G401 (cell line): Measurements from ENCODE around the gene PLCL2. TPM values are rescaled to one million over a fixed set of nuclear protein-coding genes. Genes with fewer than 3 reads are reported as not detected.

Experiments used
- DNase-seq: peaks from one replicate; pipeline ENCODE4 v3.0.0-alpha.2; 2015; ENCODE audit warnings: low spot score
- in situ Hi-C: cut with HindIII; loops from 2 replicates; pipeline ENCODE4 v1.10.0; 2016; ENCODE audit warnings: low sequenced_read_pairs, mixed read lengths
- total RNA-seq: library from RNA; depleted of rRNA; stranded (reverse); fragments of >200 nt; shearing (Covaris generic); gene quantifications from 2 replicates; pipeline ENCODE4 v1.2.3, GENCODE V29; 2014

The PLCL2 gene
- total RNA-seq, 1 experiment from 2014 or later: not detected

- no peak for DNase-seq
- in situ Hi-C loops: no loop called here
These were observed 107.4 kb downstream of the PLCL2 start for GRCh38 chr3:16992198-16992597.

GRCh38 chr3:16993227-16993626, 108.5 kb downstream of the PLCL2 start:
- no peak for DNase-seq
- in situ Hi-C loops: no loop called here

- in situ Hi-C loops: no loop called here
- peak; percentile 57 for DNase-seq
These were observed 110.2 kb downstream of the PLCL2 start for GRCh38 chr3:16994854-16995525.

DNA sequence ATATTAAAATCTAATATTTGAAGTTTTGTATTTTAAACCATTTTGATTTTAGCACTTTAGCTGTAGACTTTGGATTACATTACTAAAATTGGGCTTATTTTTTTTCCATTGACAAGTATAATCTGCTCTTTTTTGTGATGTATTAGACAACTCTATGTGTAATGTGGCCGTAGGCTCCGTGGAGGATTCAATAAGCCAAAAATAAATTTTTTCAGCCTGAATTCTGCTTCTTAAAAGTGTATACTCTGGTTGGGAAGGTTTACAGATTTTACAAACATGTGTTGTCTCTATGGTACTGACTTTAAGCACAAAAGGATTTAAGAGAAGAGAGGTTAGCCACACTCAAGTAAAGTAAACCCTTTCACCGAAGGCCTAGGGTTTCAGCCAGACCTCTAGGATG, 110.8 kb downstream of the PLCL2 start:
- in situ Hi-C loops: no loop called here
- DNase-seq: no peak

DNA sequence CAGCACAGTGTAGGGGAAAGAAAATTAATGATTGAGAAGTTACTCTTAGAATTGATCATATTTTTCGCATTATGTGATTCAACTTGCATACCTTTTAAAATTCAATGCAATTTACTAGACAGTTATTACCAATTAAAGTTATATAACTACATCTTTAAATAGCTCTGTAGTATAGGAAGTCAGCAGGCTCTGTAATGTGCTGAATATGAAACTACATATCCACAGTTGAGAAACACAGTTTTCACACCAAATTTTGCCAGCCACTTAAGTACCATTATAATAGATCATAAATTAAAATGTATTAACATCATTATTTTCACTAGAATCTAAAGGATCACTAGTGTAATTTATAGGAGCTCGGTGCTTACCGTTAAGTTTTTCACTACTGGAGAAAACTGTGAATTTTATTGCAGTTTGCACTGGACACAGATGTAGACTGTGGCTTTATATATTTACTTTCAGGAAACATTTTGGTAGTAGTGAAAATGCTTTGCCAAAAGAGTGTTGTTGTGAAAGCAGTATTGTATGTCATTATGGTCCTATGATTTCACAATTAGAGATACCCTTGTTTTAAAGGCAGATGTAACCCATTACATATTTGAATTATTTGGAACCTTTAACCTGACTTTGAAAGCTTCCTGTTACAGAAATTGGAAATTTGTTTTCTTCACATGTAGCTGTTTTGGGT, 113.6 kb downstream of the PLCL2 start:
- DNase-seq: no peak
- in situ Hi-C loops: no loop called here

GRCh38 chr3:16999161-16999560, 114.4 kb downstream of the PLCL2 start:
- in situ Hi-C loops: no loop called here
- no peak for DNase-seq

- in situ Hi-C loops: no loop called here
- DNase-seq: no peak
These were observed 115.1 kb downstream of the PLCL2 start for GRCh38 chr3:16999871-17000270.

DNA sequence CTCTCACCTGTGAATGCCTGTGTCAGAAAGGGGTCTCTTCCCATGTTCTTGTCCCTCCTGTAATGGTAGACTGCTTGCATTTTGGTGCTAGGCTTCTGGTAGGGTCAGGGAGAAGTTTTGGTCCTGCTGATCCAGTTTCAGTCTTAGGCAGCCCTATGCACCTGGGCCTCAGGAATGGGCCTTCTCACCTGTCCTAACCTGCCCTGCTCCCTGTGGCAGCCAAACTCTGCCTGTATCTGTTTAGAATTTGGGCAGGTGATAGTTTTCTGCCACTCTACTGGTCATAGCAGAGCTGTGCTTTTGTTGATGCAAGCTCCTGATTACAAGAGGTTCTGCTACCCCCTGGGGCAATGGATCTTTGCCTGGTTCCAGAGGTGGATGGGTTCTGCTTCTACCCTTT, 118.7 kb downstream of the PLCL2 start:
- DNase-seq: no peak
- in situ Hi-C loops: no loop called here

GRCh38 chr3:17006132-17006852, 121.5 kb downstream of the PLCL2 start:
- in situ Hi-C loops: no loop called here
- DNase-seq: no peak

GRCh38 chr3:17007284-17007683, 122.5 kb downstream of the PLCL2 start:
- in situ Hi-C loops: no loop called here
- DNase-seq: no peak

DNA sequence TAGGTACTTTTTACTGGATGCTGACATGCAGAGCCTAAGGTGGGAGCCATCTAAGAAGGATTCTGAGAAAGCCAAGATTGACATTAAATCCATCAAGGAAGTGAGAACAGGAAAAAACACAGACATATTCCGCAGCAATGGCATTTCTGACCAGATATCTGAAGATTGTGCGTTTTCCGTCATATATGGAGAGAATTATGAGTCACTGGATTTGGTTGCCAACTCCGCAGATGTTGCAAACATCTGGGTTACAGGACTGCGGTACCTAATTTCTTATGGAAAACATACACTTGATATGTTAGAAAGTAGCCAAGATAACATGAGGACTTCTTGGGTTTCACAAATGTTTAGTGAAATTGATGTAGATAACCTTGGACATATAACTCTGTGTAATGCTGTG, 125.1 kb downstream of the PLCL2 start:
- DNase-seq: no peak
- in situ Hi-C loops: no loop called here

DNA sequence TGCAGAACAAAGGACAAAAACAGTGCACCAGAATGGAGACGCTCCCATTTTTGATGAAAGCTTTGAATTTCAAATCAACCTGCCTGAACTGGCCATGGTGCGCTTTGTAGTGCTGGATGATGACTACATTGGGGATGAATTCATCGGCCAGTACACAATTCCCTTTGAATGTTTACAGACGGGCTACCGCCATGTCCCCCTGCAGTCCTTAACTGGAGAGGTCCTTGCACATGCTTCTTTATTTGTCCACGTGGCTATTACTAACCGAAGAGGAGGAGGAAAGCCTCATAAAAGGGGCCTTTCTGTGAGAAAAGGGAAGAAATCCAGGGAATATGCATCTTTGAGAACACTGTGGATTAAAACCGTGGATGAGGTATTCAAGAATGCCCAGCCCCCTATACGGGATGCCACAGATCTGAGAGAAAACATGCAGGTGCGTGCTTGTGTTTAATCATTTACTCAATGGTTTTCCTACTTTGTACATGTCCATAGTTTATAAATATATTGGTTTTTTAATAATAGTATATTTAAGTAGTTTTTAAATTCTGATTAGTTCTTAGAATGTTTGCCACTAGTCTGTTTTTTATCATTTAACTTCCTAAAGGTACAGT, 127.1 kb downstream of the PLCL2 start:
- in situ Hi-C loops: no loop called here
- no peak for DNase-seq

- DNase-seq: peak; percentile 64
- in situ Hi-C loops: no loop called here
These were observed 128.3 kb downstream of the PLCL2 start for GRCh38 chr3:17013050-17013449.

- in situ Hi-C loops: no loop called here
- DNase-seq: no peak
These were observed 128.8 kb downstream of the PLCL2 start for GRCh38 chr3:17013571-17013970.

DNA sequence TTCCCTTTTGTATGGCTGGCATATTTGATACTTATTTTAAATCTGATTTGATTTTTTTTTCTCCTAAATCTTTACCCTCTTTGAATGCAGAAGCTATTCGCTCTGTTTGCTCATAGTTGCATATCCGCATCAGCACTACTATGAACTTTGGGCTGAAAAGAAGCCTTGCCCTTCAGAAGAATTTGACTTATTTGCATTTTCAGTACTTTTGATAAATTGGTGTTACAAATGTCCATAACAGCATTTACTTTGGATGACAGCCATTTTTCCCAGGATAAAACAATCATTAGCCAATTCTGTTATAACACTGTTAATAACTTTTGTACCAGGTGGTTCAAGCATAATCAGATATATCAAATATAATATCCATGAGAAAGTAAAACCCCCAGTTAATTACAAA, 129.5 kb downstream of the PLCL2 start:
- in situ Hi-C loops: no loop called here

GRCh38 chr3:17014709-17015108, 130.0 kb downstream of the PLCL2 start:
- in situ Hi-C loops: no loop called here

More for the DNA sequence above, 129.5 kb downstream of the PLCL2 start:
- DNase-seq: no peak

DNA sequence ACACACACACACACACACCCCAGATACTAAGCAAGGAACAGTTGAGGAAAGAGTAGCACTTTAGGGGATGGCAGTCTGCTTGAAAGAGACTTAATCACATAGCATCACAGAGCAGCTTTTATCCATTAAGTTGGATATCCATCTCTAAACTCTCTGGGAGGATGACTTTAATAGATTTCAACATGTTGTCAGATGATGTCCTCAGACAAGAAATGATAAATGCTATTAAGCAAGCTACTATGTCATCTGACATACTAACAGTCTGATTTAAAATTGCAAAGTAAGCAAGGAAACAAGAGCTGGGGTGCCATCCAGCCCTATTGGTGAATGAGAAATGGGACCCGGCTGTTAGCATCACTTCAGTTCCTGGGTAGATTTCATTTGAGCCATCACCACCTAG, 136.9 kb downstream of the PLCL2 start:
- in situ Hi-C loops: no loop called here
- DNase-seq: no peak

More at GRCh38 chr3:17014709-17015108, 130.0 kb downstream of the PLCL2 start:
- no peak for DNase-seq

GRCh38 chr3:17023006-17023664, 138.4 kb downstream of the PLCL2 start:
- in situ Hi-C loops: no loop called here
- DNase-seq: no peak

- in situ Hi-C loops: no loop called here
- DNase-seq: no peak
These were observed 140.9 kb downstream of the PLCL2 start for GRCh38 chr3:17025594-17026139.
